Activated CD8-positive, alpha-beta memory T cell treated with anti-CD3 and anti-CD28 coated beads, Interleukin-2, amount 10 ng/mL, durations not matched to agents 7 days and 5 days (primary cell): ENCODE measurements around the gene XXYLT1. TPM values are rescaled to one million over a fixed set of nuclear protein-coding genes. Genes with fewer than 3 reads are reported as not detected.

Experiments used
- ATAC-seq: fragments of 150-1000 bp; cut with Tn5 transposase; one replicate; pipeline ENCODE4 v1.10.0; 2021; ENCODE audit warnings: moderate library complexity
- CTCF ChIA-PET: fragments of 350-600 bp; sonication (Branson Sonifier 250); formaldehyde crosslinking; loops from one replicate; lab custom pipeline; 2021; ENCODE audit warnings: antibody characterized with exemption; lab: Charles Lee
- DNase-seq: peaks from one replicate; pipeline ENCODE4 v3.0.0-alpha.2; 2020
- H3K27ac Mint-ChIP-seq: one replicate; pipeline ENCODE4 v1.8.0; 2021; ENCODE audit warnings: mild to moderate bottlenecking, mixed read lengths
- H3K27me3 Mint-ChIP-seq: one replicate; pipeline ENCODE4 v1.8.0; 2021; ENCODE audit warnings: mixed read lengths
- H3K36me3 Mint-ChIP-seq: one replicate; pipeline ENCODE4 v1.8.0; 2021; ENCODE audit warnings: mild to moderate bottlenecking, mixed read lengths
- H3K4me1 Mint-ChIP-seq: one replicate; pipeline ENCODE4 v1.8.0; 2021; ENCODE audit warnings: mixed read lengths
- H3K4me3 Mint-ChIP-seq: one replicate; pipeline ENCODE4 v1.8.0; 2021; ENCODE audit warnings: mild to moderate bottlenecking, moderate library complexity, mixed read lengths
- H3K9me3 Mint-ChIP-seq: one replicate; pipeline ENCODE4 v1.8.0; 2022; ENCODE audit warnings: low read depth, mixed read lengths
- total RNA-seq, 2 experiments: library from RNA; stranded (reverse); gene quantifications; one replicate each; pipeline ENCODE4 v1.2.3, GENCODE V29; 2021

Gene XXYLT1
- total RNA-seq, 2 experiments from 2014 or later: 7.2 to 9.2 TPM

DNA sequence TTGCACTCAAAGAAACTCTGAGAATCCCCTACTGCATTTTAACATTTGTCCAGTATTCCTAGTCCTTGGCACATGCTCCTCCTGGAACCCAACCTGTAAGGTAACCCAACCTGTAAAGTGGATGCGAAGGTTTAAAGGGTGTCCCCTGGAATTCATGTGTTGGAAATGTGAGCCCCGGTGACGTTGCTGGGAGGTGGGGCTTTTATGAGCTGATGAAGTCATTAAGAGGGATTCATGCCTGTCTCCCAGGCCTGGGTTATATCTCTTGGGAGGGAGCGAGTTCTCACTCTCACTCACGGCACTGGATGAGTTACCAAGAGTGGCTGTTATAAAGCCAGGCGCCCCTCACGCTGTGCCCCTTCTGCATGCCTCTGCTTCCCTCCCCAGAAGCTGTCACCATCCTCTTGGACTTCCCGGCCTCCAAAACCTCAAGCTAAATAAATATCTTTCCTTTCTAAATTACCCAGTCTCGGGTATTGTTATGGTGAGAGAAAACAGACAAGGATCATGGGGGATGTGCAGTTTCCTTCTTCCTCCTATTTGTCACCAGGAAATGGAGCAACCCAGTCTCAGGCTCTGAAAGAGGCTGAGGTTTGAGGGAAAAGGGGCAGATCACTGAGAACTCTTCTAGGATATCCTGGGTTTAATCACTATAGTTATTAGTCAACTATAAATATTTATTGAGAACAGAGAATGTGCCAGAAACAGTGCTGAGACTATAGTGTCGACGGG lies 7.6 kb downstream of the XXYLT1 start:
- H3K4me3 Mint-ChIP-seq: no peak overlapping the region
- no peak overlapping the region for H3K27ac Mint-ChIP-seq
- H3K9me3 Mint-ChIP-seq: no peaks in the 10 kb centered on the region
- DNase-seq (peak; percentile 34), ATAC-seq (no peak)
- H3K27me3 Mint-ChIP-seq: no peaks in the 10 kb centered on the region
- H3K4me1 Mint-ChIP-seq: peaks cover 22% of the 10 kb centered on the region
- no peaks in the 10 kb centered on the region for H3K36me3 Mint-ChIP-seq
- CTCF ChIA-PET: interaction anchor here (1.0 to 5.8 kb wide), 4 partner anchors 7 to 578 kb away, joined by 3 to 63 read pairs (median 31); partner anchors contain the start of genes FAM43A and XXYLT1

DNA sequence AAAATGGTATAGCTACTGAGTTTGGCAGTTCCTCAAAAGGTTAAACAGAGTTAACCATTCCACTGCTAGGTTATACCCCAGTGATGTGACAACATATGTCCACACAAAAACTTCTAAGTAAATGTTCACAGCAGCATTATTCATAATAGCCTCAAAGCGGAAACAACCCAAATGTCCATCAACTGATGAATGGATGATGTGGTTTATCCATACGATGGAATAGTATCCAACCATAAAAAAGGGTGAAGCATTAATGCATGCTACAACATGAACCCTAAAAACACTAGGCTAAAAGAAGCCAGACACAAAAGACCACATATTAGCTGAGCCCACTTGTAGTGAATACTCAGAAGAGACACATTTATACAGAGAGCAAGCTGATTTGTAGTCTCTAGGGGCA lies 9.0 kb downstream of the XXYLT1 start:
- H3K27me3 Mint-ChIP-seq: no peaks in the 10 kb centered on the region
- no peak for DNase-seq
- no peak overlapping the region for H3K27ac Mint-ChIP-seq
- H3K9me3 Mint-ChIP-seq: no peaks in the 10 kb centered on the region
- ATAC-seq: no peak
- CTCF ChIA-PET: interaction anchor here (1.5 to 5.8 kb wide), 4 partner anchors 9 to 577 kb away, joined by 3 to 63 read pairs (median 31); partner anchors contain the start of genes FAM43A and XXYLT1
- H3K4me3 Mint-ChIP-seq: no peak overlapping the region
- no peaks in the 10 kb centered on the region for H3K36me3 Mint-ChIP-seq
- H3K4me1 Mint-ChIP-seq: peaks cover 16% of the 10 kb centered on the region

DNA sequence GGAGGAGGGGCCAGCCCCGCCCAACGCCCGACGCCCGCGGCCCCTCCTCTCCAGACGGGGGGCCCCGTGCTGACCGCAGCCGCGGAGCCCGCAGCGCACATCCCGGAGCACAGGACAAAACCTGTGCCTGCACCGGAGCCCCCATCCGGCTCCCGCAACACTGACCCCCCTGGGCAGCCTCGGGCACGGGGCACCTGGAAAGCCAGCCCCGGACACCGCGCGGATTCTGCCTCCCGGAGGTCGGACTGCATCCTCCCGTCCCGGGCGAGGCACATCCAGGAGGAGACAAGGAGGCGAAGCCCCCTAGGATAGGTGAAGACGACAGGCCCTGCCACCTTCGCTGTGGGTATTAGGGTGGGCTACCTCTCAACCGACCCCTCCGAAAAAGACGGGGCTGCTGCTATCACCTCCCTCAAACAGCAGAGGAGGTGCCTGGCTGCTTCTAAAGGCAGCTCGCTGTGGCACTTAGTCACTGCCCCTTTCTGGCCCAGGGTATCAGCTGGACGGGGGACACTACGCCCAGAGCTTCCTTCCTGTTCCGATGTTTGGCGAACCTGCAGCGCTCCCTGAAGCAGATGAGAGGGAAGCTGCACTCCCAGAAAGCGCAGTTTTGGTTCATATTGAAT lies 10.6 kb downstream of the XXYLT1 start:
- Mint-ChIP-seq H3K27ac (peak overlapping the region; percentile 47), H3K27me3 (no peaks in the 10 kb centered on the region), H3K4me3 (peak overlapping the region; percentile 77), H3K4me1 (peaks cover 16% of the 10 kb centered on the region), H3K9me3 (no peaks in the 10 kb centered on the region), H3K36me3 (no peaks in the 10 kb centered on the region)
- DNase-seq (peak; percentile 59), ATAC-seq (peak; percentile 12)
- CTCF ChIA-PET: interaction anchor here (0.7 to 5.8 kb wide), 9 partner anchors 10 to 589 kb away, joined by 3 to 63 read pairs (median 3); partner anchors contain the start of genes FAM43A, LSG1 and XXYLT1

DNA sequence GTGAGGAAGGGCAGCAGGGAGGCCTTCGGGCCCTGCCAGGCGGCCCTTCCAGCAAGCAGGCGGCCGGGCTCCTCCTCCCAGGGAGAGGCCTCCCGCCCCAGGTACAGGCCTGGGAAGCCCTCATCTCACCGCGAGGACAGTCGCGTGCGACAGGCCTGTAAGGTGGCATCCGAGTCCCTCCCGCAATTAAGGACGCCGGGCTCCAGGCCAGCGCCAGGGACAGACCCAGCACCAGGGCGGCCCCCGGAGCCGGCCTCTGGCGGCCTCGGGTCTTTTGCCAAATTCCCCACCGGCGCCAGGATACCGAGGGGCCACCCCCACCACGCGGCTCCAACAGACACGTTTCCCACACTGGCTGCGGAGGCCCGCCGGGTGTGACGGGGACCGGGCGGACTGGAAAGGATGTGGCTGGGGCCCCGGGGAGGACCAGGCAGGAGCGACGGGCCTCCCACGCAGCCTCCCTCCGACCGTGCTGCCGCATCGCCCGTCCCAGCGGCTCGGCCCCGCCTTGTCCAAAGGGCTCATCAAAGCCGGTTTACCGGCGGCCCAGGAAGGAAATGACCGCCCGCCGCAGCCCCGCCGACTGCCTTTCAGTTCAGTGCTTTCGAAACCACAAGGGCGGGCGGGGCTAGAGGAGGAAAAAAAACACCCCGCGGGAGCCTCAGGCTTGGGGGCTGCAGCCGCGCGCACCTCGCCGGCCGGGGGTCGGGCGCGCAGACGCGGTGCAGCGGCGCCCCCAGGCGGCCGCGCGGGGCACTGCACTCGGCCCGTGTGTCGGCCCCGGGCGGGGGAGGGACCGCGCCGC lies 11.3 kb downstream of the XXYLT1 start:
- CTCF ChIA-PET: interaction anchor here (0.7 to 5.8 kb wide), 9 partner anchors 11 to 591 kb away, joined by 3 to 63 read pairs (median 5); partner anchors contain the start of genes FAM43A, LSG1 and XXYLT1
- Mint-ChIP-seq H3K27me3 (no peaks in the 10 kb centered on the region), H3K4me3 (no peak overlapping the region), H3K4me1 (peaks cover 16% of the 10 kb centered on the region), H3K27ac (peak overlapping the region; percentile 22), H3K36me3 (no peaks in the 10 kb centered on the region), H3K9me3 (no peaks in the 10 kb centered on the region)
- peak; percentile 93 for DNase-seq
- ATAC-seq: peak; percentile 83

DNA sequence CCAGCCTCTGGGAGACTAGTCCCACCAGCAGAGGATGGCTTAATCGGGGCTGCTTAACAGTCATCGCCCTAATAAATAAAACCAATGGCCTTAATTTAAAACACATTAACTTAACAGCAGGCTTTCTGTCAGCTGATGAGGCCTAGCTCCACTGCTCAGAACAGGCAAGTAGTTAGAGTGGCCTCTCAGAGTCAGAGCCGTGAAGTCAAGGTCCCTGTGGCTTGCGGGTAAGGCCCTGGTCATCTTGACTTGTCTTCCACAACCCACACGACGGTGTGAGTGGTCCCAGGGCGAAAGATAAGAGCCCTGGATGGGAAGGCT lies 11.8 kb downstream of the XXYLT1 start:
- CTCF ChIA-PET: interaction anchor here (1.0 to 2.0 kb wide), 7 partner anchors 9 to 590 kb away, joined by 3 to 15 read pairs (median 4); partner anchors contain the start of genes LSG1 and XXYLT1
- Mint-ChIP-seq H3K27ac (no peak overlapping the region), H3K4me1 (peaks cover 16% of the 10 kb centered on the region), H3K27me3 (no peaks in the 10 kb centered on the region), H3K36me3 (no peaks in the 10 kb centered on the region), H3K4me3 (no peak overlapping the region), H3K9me3 (no peaks in the 10 kb centered on the region)
- DNase-seq (no peak), ATAC-seq (no peak)

DNA sequence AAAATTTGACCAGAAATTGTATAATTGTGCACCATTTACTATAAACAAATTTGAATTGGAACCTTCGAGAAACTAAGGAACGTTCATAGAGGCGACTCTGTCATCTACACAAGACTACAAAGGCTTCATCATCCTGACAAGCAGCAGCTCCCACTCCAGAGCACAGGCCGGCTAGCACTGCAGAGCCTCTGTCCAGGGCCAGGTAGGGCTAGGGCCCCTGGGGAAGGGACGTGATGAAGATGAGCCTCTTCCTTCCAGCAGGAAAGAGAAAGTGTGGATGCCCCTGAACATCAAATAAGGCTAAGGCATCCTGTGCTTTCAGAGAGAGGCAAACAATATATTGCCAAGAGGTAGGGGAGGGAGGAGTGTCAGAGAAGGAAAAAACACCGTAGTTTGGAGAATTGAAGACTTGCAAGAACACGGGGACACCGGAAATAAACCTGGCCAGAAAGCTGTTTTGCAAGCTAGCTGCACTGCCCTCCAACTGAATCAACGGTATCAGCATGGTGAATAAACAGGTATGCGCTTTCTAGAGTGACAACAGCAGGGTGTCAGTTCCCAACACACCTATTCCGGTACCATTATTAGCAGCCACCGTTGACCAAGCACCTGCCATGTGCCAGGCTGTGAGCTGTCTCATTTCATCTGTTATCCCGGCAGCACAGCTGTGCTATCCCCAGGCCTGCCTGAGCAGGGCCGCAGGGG lies 12.4 kb downstream of the XXYLT1 start:
- DNase-seq: no peak
- peaks cover 16% of the 10 kb centered on the region for H3K4me1 Mint-ChIP-seq
- no peaks in the 10 kb centered on the region for H3K9me3 Mint-ChIP-seq
- CTCF ChIA-PET: interaction anchor here (1.0 to 2.0 kb wide), 7 partner anchors 9 to 589 kb away, joined by 3 to 15 read pairs (median 4); partner anchors contain the start of genes LSG1 and XXYLT1
- H3K27ac Mint-ChIP-seq: peak overlapping the region; percentile 62
- H3K4me3 Mint-ChIP-seq: peak overlapping the region; percentile 13
- ATAC-seq: no peak
- no peaks in the 10 kb centered on the region for H3K36me3 Mint-ChIP-seq
- no peaks in the 10 kb centered on the region for H3K27me3 Mint-ChIP-seq

DNA sequence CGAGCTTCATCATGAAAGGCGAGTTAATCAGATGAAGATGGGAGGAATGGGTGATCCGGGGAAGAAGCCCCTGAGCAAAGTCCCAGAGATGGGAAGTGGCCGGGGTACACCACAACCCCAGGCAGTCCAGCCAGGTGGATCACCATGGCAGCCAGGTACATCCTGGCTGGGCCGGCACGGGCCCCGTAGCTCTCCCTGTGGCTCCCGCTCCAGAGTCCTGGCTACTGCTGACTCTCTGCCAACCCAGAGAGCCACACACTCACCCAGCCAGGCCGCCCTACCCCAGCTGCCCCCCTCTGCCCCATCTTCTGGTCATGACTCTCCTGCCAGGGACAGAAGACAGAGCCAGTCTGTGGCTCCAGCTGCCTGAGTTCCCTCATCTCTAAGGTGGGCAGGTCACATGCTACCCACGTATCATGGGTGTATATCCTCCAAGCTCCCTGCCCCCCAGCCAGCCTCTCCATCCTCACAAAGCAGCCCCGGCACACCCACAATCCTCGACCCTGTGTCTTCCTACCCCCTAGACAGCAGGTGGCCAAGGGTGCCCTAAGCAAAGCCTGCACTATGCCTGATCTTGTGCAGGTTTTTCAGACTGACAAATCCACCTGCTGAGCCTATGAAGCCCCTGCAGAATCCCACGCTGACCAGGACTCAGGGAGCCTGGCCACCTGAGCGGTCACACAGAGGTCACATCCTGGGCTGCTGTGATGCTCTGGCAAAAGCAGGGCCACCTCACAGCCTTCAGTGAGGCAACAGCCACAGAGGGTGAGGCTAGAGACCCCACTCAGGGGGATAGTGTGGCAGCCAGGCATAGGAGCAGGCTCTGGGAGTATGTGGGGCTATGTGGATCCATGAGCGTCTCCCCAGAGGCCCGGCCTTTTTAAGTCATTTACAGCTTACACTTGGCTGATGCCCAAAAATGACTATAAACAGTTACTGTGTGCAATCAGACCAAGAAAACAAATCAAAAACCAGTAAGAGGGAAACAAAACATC lies 13.2 kb downstream of the XXYLT1 start:
- H3K4me3 Mint-ChIP-seq: no peak overlapping the region
- H3K9me3 Mint-ChIP-seq: no peaks in the 10 kb centered on the region
- DNase-seq (peak; percentile 39), ATAC-seq (no peak)
- no peaks in the 10 kb centered on the region for H3K27me3 Mint-ChIP-seq
- no peak overlapping the region for H3K27ac Mint-ChIP-seq
- H3K36me3 Mint-ChIP-seq: no peaks in the 10 kb centered on the region
- peaks cover 16% of the 10 kb centered on the region for H3K4me1 Mint-ChIP-seq
- CTCF ChIA-PET: interaction anchor here (0.7 to 2.1 kb wide), 9 partner anchors 10 to 586 kb away, joined by 3 to 15 read pairs (median 4); partner anchors contain the start of genes LSG1 and XXYLT1

DNA sequence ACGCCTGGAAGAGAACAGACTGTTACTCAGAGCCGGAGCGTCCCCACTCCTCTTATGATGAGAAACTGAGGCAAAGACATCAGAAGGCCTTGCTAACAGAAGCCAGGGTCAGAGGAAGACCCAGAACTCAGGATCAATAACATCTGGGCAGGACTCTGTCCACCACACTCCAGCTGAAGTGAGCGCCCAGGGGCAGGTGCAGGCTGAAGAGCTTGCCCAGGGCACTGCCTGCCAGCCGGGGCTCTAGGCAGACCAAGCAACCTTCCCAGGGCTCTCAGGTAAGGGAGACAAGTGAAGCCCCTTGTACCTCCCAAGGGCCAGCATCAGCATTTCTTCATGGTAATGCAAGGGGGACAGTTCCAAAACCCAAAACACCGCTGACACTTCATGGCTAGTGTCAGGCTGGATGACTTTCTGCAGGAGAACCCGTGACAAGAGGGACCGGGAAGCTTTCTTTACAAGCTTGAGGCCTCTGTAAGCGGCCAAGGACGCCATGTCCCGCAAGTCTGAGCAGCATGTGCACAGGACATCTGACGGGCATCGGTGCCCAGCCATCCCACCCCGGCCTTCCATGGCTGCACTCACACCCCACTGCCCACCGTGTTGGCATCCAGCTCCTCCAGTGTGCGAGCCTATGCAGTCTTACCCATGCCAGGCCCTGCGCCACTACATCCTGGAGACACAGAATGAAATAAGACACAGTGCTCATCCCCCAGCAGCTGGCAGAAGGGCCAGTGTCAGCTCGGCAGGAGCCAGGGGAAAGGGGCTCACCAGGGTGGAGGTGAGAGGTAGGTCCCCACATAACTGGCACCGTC lies 14.1 kb downstream of the XXYLT1 start:
- peaks cover 16% of the 10 kb centered on the region for H3K4me1 Mint-ChIP-seq
- DNase-seq (peak; percentile 34), ATAC-seq (no peak)
- no peaks in the 10 kb centered on the region for H3K36me3 Mint-ChIP-seq
- no peaks in the 10 kb centered on the region for H3K27me3 Mint-ChIP-seq
- CTCF ChIA-PET: interaction anchor here (0.7 to 2.1 kb wide), 6 partner anchors 13 to 582 kb away, joined by 3 to 6 read pairs (median 4); no protein-coding TSS in a partner anchor
- no peak overlapping the region for H3K27ac Mint-ChIP-seq
- H3K9me3 Mint-ChIP-seq: no peaks in the 10 kb centered on the region
- no peak overlapping the region for H3K4me3 Mint-ChIP-seq

DNA sequence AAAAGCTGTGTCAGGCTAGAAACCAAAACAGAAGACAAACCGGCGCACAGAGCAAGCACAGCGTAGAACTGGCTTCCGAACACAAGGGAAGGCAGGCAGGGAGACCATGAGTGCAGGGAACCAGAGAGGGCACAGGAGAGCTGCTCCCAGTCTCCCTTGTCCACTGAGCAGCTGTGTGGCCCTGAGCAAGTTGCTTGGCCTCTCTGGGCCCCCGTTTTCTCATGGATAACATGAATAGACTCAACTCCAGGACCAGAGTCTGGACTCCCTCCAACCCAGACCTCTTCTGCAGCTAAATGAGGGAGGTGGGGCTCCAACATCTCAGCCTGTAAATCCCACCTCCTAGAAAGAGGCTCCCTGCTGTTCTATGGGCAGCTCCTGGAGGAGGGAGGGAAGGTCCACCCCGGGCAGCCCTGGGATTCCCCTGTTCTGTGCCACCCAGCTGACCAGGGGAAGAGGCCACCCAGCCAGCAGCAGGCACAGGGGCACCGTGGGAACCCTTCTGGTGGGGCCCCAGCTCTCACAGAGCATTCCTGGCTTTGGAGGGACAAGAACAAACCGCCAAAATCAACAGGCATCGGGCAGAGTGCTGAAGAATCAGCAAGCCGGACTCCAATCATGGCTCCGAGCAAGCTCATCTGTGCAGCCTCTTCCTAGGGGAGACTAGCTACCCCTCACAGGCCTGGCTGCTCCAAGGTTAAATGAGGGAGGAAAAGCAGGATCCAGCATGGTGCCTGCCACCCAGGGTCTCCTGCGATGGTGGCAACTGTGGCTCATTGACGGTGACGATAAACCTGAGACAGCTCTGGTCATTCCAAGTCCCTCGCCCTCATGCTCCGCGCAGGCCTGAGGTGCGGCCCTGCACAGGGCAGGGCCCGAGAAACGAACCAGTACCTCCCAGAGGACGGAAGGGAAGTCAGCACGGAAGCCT lies 15.1 kb downstream of the XXYLT1 start:
- no peaks in the 10 kb centered on the region for H3K27me3 Mint-ChIP-seq
- no peak for ATAC-seq
- CTCF ChIA-PET: interaction anchor here (1.4 to 2.1 kb wide), 2 partner anchors 14 to 568 kb away, joined by 3 to 6 read pairs; no protein-coding TSS in a partner anchor
- peaks cover 11% of the 10 kb centered on the region for H3K4me1 Mint-ChIP-seq
- H3K27ac Mint-ChIP-seq: no peak overlapping the region
- H3K9me3 Mint-ChIP-seq: no peaks in the 10 kb centered on the region
- peak; percentile 37 for DNase-seq
- H3K36me3 Mint-ChIP-seq: no peaks in the 10 kb centered on the region
- no peak overlapping the region for H3K4me3 Mint-ChIP-seq

DNA sequence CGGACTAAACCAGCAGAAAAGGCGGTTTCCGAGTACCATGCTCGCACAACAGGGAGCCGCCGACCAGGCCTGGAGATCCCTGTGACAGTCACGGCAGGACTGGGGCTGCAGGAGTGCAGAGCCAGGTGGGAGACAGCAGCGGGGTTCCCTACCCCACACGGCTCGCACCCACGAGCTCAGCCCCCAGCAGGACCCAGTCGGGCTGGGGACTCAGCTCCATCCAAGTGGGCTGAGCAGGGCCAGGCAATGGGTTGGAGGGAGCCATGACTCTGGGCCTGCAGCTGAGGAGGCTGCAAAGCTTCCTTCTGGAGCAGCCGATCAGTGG lies 15.8 kb downstream of the XXYLT1 start:
- Mint-ChIP-seq H3K27ac (no peak overlapping the region), H3K27me3 (no peaks in the 10 kb centered on the region), H3K36me3 (no peaks in the 10 kb centered on the region), H3K9me3 (no peaks in the 10 kb centered on the region), H3K4me1 (peaks cover 11% of the 10 kb centered on the region), H3K4me3 (no peak overlapping the region)
- CTCF ChIA-PET: interaction anchor here (1.4 to 2.1 kb wide), 2 partner anchors 15 to 567 kb away, joined by 3 to 6 read pairs; no protein-coding TSS in a partner anchor
- DNase-seq (no peak), ATAC-seq (no peak)
